ENCODE measurements around the gene PYGB.

DNA sequence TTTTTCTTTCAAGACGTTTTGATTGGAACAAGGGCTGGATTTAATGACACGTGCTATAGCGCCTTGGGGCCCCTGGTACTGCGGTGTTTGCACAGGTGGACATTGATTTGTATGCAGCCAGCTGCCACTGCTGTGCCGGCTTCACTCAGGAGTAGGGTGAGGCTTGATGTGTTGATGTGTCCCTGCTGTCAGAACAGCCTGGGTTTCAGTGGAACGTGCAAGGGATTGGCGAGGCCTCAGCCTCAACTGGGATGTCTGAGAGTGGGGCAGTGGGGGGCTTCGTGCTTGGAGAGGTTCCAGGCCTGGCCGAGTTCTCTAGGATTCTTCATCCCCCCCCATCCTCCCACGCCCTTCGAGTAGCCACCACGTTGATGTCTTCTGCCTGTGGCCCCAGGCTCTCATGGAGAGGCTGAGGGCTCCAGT lies 23.0 kb downstream of the PYGB start:
- TF ChIP-seq, protein P1, sequence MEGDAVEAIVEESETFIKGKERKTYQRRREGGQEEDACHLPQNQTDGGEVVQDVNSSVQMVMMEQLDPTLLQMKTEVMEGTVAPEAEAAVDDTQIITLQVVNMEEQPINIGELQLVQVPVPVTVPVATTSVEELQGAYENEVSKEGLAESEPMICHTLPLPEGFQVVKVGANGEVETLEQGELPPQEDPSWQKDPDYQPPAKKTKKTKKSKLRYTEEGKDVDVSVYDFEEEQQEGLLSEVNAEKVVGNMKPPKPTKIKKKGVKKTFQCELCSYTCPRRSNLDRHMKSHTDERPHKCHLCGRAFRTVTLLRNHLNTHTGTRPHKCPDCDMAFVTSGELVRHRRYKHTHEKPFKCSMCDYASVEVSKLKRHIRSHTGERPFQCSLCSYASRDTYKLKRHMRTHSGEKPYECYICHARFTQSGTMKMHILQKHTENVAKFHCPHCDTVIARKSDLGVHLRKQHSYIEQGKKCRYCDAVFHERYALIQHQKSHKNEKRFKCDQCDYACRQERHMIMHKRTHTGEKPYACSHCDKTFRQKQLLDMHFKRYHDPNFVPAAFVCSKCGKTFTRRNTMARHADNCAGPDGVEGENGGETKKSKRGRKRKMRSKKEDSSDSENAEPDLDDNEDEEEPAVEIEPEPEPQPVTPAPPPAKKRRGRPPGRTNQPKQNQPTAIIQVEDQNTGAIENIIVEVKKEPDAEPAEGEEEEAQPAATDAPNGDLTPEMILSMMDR (conservative IDR thresholded peaks at IDR 0.05) = no peak
- TF ChIP-seq ZFX (IDR thresholded peaks at IDR 0.05) = no peak

All from C4-2B (cell line).